ENCODE measurements around the gene ANO10.

Gene ANO10

GRCh38 chr3:43347774-43348173 is 274.0 kb downstream of the ANO10 start:
- no peaks in the 10 kb centered on the region for H3K27me3 ChIP-seq (ENCODE audit: control insufficient read depth in 1 of 2, insufficient read depth in 2 of 2, low read length in 2 of 2)
- H3K4me3 ChIP-seq (ENCODE audit: low read length in 2 of 2) = no peak overlapping the region
- no peak overlapping the region for H3K27ac ChIP-seq (ENCODE audit: low read length)
- peaks cover 41 to 43% of the 10 kb centered on the region in 2 donors for H3K36me3 ChIP-seq (ENCODE audit: control insufficient read depth in 2 of 2, insufficient read depth in 2 of 2, low read length in 2 of 2)
- no peak overlapping the region for H3K9ac ChIP-seq (ENCODE audit: low read length in 2 of 2)
- no peaks in the 10 kb centered on the region for H3K9me3 ChIP-seq (ENCODE audit: control insufficient read depth in 2 of 2, low read length in 2 of 2)
- H3K4me1 ChIP-seq (ENCODE audit: control insufficient read depth, insufficient read depth, low read length) = peaks cover 12% of the 10 kb centered on the region

DNA sequence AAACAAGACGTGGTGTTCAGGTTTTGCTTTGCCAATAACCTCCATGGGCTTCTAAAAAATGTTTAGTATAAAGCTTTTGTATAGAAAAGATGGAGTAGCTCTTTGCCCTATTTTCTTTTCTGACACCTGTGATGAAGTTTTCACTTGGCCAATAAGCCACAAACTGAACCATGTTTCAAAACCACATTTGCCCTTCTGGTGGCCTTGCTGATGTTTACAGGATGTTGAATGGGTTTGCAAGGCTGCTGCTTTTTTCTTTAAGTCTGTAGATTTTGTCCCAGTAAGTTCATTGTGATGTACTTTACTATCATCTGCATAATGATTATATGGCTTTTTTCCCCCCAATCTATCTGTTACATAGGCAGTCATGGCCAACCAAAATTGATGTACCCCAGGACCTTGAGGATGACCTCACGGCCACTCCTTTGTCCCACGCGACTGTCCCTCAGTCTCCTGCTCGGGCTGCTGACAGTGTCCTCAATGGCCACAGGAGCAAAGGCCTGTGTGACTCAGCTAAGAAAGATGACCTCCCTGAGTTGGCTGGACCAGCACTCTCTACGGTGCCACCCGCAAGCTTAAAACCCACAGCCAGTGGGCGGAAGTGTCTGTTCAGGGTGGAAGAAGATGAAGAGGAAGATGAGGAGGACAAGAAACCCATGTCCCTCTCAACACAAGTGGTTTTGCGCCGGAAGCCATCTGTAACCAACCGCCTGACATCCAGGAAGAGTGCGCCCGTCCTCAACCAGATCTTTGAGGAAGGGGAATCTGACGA is 274.6 kb downstream of the ANO10 start:
- Histone ChIP-seq H3K36me3 (ENCODE audit: control insufficient read depth in 2 of 2, insufficient read depth in 2 of 2, low read length in 2 of 2) (peaks cover 46 to 50% of the 10 kb centered on the region in 2 donors), H3K4me1 (ENCODE audit: control insufficient read depth, insufficient read depth, low read length) (peaks cover 12% of the 10 kb centered on the region), H3K9me3 (ENCODE audit: control insufficient read depth in 2 of 2, low read length in 2 of 2) (no peaks in the 10 kb centered on the region), H3K27ac (ENCODE audit: low read length) (no peak overlapping the region), H3K27me3 (ENCODE audit: control insufficient read depth in 1 of 2, insufficient read depth in 2 of 2, low read length in 2 of 2) (no peaks in the 10 kb centered on the region), H3K4me3 (ENCODE audit: low read length in 2 of 2) (no peak overlapping the region), H3K9ac (ENCODE audit: low read length in 2 of 2) (no peak overlapping the region)

GRCh38 chr3:43345877-43346276 is 275.9 kb downstream of the ANO10 start:
- H3K27me3 ChIP-seq (ENCODE audit: control insufficient read depth in 1 of 2, insufficient read depth in 2 of 2, low read length in 2 of 2) = no peaks in the 10 kb centered on the region
- H3K4me3 ChIP-seq (ENCODE audit: low read length in 2 of 2) = no peak overlapping the region
- H3K9me3 ChIP-seq (ENCODE audit: control insufficient read depth in 2 of 2, low read length in 2 of 2) = no peaks in the 10 kb centered on the region
- H3K9ac ChIP-seq (ENCODE audit: low read length in 2 of 2) = no peak overlapping the region
- H3K4me1 ChIP-seq (ENCODE audit: control insufficient read depth, insufficient read depth, low read length) = peaks cover 12% of the 10 kb centered on the region
- H3K27ac ChIP-seq (ENCODE audit: low read length) = no peak overlapping the region
- peaks cover 52 to 53% of the 10 kb centered on the region in 2 donors for H3K36me3 ChIP-seq (ENCODE audit: control insufficient read depth in 2 of 2, insufficient read depth in 2 of 2, low read length in 2 of 2)

DNA sequence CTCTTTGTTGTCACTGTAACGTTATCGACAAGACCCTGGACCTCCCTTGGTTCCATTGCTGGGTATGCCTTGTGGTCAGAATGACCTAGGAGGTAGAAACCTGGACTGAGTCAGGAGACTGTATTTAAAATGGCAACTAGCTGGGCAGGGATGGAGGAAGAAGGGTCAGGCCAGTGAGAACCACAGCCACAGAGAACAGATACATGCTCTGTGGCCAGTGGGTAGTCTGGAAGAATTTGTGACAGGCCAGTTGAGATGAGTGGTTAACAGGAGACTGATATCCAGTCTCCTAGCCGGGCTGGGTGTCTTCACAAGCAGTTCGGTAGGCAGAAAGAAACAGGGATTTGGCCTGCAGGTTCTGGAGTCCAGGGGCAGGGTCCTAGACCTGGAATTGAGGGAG is 276.6 kb downstream of the ANO10 start:
- Histone ChIP-seq H3K4me1 (ENCODE audit: control insufficient read depth, insufficient read depth, low read length) (peaks cover 12% of the 10 kb centered on the region), H3K27ac (ENCODE audit: low read length) (peak overlapping the region; percentile 18)

GRCh38 chr3:43344520-43344919 is 277.3 kb downstream of the ANO10 start:
- no peak overlapping the region for H3K4me3 ChIP-seq (ENCODE audit: low read length in 2 of 2)
- H3K27me3 ChIP-seq (ENCODE audit: control insufficient read depth in 1 of 2, insufficient read depth in 2 of 2, low read length in 2 of 2) = no peaks in the 10 kb centered on the region
- H3K9ac ChIP-seq (ENCODE audit: low read length in 2 of 2) = no peak overlapping the region
- peaks cover 12% of the 10 kb centered on the region for H3K4me1 ChIP-seq (ENCODE audit: control insufficient read depth, insufficient read depth, low read length)
- peaks cover 58 to 61% of the 10 kb centered on the region in 2 donors for H3K36me3 ChIP-seq (ENCODE audit: control insufficient read depth in 2 of 2, insufficient read depth in 2 of 2, low read length in 2 of 2)
- H3K27ac ChIP-seq (ENCODE audit: low read length) = no peak overlapping the region
- H3K9me3 ChIP-seq (ENCODE audit: control insufficient read depth in 2 of 2, low read length in 2 of 2) = no peaks in the 10 kb centered on the region

More for the DNA sequence above, 276.6 kb downstream of the ANO10 start:
- Histone ChIP-seq H3K36me3 (ENCODE audit: control insufficient read depth in 2 of 2, insufficient read depth in 2 of 2, low read length in 2 of 2) (peaks cover 58 to 60% of the 10 kb centered on the region in 2 donors), H3K4me3 (ENCODE audit: low read length in 2 of 2) (no peak overlapping the region), H3K9ac (ENCODE audit: low read length in 2 of 2) (no peak overlapping the region), H3K27me3 (ENCODE audit: control insufficient read depth in 1 of 2, insufficient read depth in 2 of 2, low read length in 2 of 2) (no peaks in the 10 kb centered on the region), H3K9me3 (ENCODE audit: control insufficient read depth in 2 of 2, low read length in 2 of 2) (no peaks in the 10 kb centered on the region)

DNA sequence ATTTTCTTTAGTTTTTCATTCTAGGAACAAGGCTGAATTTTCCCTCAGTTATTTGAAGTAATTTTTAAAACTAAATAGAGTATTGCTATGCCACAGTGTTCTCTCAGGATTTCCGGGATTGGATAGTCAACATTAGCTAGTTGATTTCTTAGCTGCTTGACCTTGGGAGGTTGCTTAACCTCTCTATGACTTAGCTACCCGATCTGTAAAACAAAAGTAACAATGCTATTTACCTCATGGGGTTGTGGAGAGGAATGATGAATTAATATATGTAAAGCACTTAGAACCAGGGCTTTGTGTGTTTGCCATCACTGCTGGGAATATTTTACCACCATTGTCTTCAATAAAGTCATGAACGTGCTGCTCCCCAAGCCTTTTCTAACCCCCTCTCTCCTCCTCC is 278.0 kb downstream of the ANO10 start:
- Histone ChIP-seq H3K27ac (ENCODE audit: low read length) (no peak overlapping the region), H3K9ac (ENCODE audit: low read length in 2 of 2) (no peak overlapping the region), H3K9me3 (ENCODE audit: control insufficient read depth in 2 of 2, low read length in 2 of 2) (no peaks in the 10 kb centered on the region), H3K4me1 (ENCODE audit: control insufficient read depth, insufficient read depth, low read length) (peaks cover 12% of the 10 kb centered on the region), H3K36me3 (ENCODE audit: control insufficient read depth in 2 of 2, insufficient read depth in 2 of 2, low read length in 2 of 2) (peaks cover 56 to 58% of the 10 kb centered on the region in 2 donors), H3K4me3 (ENCODE audit: low read length in 2 of 2) (no peak overlapping the region), H3K27me3 (ENCODE audit: control insufficient read depth in 1 of 2, insufficient read depth in 2 of 2, low read length in 2 of 2) (no peaks in the 10 kb centered on the region)

DNA sequence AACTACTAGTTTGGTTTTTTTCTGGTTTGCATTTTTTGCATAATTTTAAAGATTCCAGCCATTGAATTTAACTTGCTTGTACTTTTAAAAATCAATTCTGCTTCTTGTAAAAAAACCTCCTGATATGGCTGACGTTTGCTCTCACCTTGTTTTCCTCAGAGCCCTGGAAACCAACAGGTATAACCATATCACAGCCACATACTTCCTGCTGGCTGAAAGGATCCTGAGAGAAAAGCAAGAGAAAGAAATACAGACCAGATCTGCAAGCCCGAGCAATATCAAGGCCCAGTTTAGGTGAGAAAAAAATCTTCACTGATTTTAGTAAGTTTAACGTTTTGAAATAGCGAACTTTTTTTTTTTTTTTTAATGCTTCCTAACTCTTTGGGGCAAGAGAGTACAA is 278.6 kb downstream of the ANO10 start:
- H3K27ac ChIP-seq (ENCODE audit: low read length) = no peak overlapping the region
- H3K9ac ChIP-seq (ENCODE audit: low read length in 2 of 2) = no peak overlapping the region
- peaks cover 0 to 2% of the 10 kb centered on the region in 2 donors for H3K9me3 ChIP-seq (ENCODE audit: control insufficient read depth in 2 of 2, low read length in 2 of 2)
- no peak overlapping the region for H3K4me3 ChIP-seq (ENCODE audit: low read length in 2 of 2)
- peaks cover 53 to 56% of the 10 kb centered on the region in 2 donors for H3K36me3 ChIP-seq (ENCODE audit: control insufficient read depth in 2 of 2, insufficient read depth in 2 of 2, low read length in 2 of 2)
- peaks cover 12% of the 10 kb centered on the region for H3K4me1 ChIP-seq (ENCODE audit: control insufficient read depth, insufficient read depth, low read length)
- no peaks in the 10 kb centered on the region for H3K27me3 ChIP-seq (ENCODE audit: control insufficient read depth in 1 of 2, insufficient read depth in 2 of 2, low read length in 2 of 2)

DNA sequence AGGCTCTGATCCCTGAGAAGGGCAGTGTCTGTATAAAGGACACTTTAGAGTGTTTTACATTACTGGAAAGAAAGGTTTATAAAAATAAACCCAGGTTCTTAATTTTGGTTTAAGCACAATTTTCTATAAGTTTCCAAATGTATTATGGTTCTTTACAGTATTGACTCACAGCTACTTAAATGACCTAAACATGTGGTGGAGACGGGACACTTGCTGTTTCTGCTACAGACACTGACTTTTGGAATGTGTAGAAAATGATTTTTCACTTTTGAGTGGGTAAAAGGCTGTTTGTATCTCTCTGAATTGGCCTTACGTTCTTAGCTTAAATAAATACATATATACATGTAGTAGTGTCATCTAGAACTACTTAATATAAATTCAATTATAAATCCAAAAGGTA is 280.0 kb downstream of the ANO10 start:
- Histone ChIP-seq H3K36me3 (ENCODE audit: control insufficient read depth in 2 of 2, insufficient read depth in 2 of 2, low read length in 2 of 2) (peaks cover 48 to 49% of the 10 kb centered on the region in 2 donors), H3K27ac (ENCODE audit: low read length) (no peak overlapping the region), H3K4me1 (ENCODE audit: control insufficient read depth, insufficient read depth, low read length) (peaks cover 12% of the 10 kb centered on the region), H3K9me3 (ENCODE audit: control insufficient read depth in 2 of 2, low read length in 2 of 2) (peaks cover 2 to 15% of the 10 kb centered on the region in 2 donors), H3K27me3 (ENCODE audit: control insufficient read depth in 1 of 2, insufficient read depth in 2 of 2, low read length in 2 of 2) (no peaks in the 10 kb centered on the region), H3K9ac (ENCODE audit: low read length in 2 of 2) (no peak overlapping the region), H3K4me3 (ENCODE audit: low read length in 2 of 2) (no peak overlapping the region)

- no peaks in the 10 kb centered on the region for H3K27me3 ChIP-seq (ENCODE audit: control insufficient read depth in 1 of 2, insufficient read depth in 2 of 2, low read length in 2 of 2)
- H3K4me1 ChIP-seq (ENCODE audit: control insufficient read depth, insufficient read depth, low read length) = peaks cover 12% of the 10 kb centered on the region
- no peak overlapping the region for H3K27ac ChIP-seq (ENCODE audit: low read length)
- H3K9ac ChIP-seq (ENCODE audit: low read length in 2 of 2) = no peak overlapping the region
- peaks cover 47 to 52% of the 10 kb centered on the region in 2 donors for H3K36me3 ChIP-seq (ENCODE audit: control insufficient read depth in 2 of 2, insufficient read depth in 2 of 2, low read length in 2 of 2)
- H3K9me3 ChIP-seq (ENCODE audit: control insufficient read depth in 2 of 2, low read length in 2 of 2) = peaks cover 2 to 23% of the 10 kb centered on the region in 2 donors
- no peak overlapping the region for H3K4me3 ChIP-seq (ENCODE audit: low read length in 2 of 2)
Observed at GRCh38 chr3:43340403-43340802, 281.4 kb downstream of the ANO10 start.

DNA sequence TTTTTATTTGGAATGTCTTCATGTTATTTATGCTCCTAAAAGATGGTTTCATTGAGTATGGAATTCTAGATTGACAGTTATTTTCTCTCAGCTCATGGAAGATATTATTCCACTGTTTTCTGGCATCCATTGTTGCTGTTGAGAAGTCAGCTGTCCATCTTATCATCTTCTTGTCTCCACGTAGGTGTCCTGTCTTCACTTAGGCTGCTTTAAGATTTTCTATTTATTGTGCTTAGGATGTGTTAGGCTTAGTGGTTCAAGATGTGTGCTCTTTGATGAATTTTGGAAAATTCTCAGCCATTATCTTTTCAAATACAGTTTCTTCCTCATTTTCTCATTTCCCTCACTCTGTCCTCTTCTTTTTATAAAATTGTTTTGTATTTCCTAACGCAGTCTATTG is 283.5 kb downstream of the ANO10 start:
- Histone ChIP-seq H3K27ac (ENCODE audit: low read length) (no peak overlapping the region), H3K9ac (ENCODE audit: low read length in 2 of 2) (no peak overlapping the region), H3K9me3 (ENCODE audit: control insufficient read depth in 2 of 2, low read length in 2 of 2) (peaks cover 2 to 23% of the 10 kb centered on the region in 2 donors), H3K4me3 (ENCODE audit: low read length in 2 of 2) (no peak overlapping the region), H3K4me1 (ENCODE audit: control insufficient read depth, insufficient read depth, low read length) (no peaks in the 10 kb centered on the region), H3K27me3 (ENCODE audit: control insufficient read depth in 1 of 2, insufficient read depth in 2 of 2, low read length in 2 of 2) (no peaks in the 10 kb centered on the region), H3K36me3 (ENCODE audit: control insufficient read depth in 2 of 2, insufficient read depth in 2 of 2, low read length in 2 of 2) (peaks cover 37 to 42% of the 10 kb centered on the region in 2 donors)

GRCh38 chr3:43335799-43336198 is 286.0 kb downstream of the ANO10 start:
- H3K36me3 ChIP-seq (ENCODE audit: control insufficient read depth in 2 of 2, insufficient read depth in 2 of 2, low read length in 2 of 2) = peaks cover 24 to 32% of the 10 kb centered on the region in 2 donors
- H3K9me3 ChIP-seq (ENCODE audit: control insufficient read depth in 2 of 2, low read length in 2 of 2) = peaks cover 2 to 23% of the 10 kb centered on the region in 2 donors

More at GRCh38 chr3:43335799-43336198, 286.0 kb downstream of the ANO10 start:
- H3K27ac ChIP-seq (ENCODE audit: low read length) = no peak overlapping the region
- no peaks in the 10 kb centered on the region for H3K27me3 ChIP-seq (ENCODE audit: control insufficient read depth in 1 of 2, insufficient read depth in 2 of 2, low read length in 2 of 2)
- H3K9ac ChIP-seq (ENCODE audit: low read length in 2 of 2) = no peak overlapping the region
- no peaks in the 10 kb centered on the region for H3K4me1 ChIP-seq (ENCODE audit: control insufficient read depth, insufficient read depth, low read length)
- no peak overlapping the region for H3K4me3 ChIP-seq (ENCODE audit: low read length in 2 of 2)

Measured in stomach smooth muscle (tissue), 2 donors.